Gastrocnemius medialis (tissue), 4 donors: ENCODE results near the gene SP110. TPM values are rescaled to one million over a fixed set of nuclear protein-coding genes. Genes with fewer than 3 reads are reported as not detected.

Experiments used
- ATAC-seq, 2 donors: fragments of 150-250 bp; one replicate each; pipeline ENCODE4 v1.9.1; 2016
- DNase-seq, 2 donors: peaks; one replicate each; pipeline ENCODE4 v3.0.0-alpha.2; 2019
- H3K27ac ChIP-seq, 4 donors: fragments of 200-600 bp; sonication (generic); 1 replicate in 1 of 4; 2 replicates in 3 of 4; pipeline ENCODE4 v1.5.1; 2016 to 2018; ENCODE audit warnings: mild to moderate bottlenecking in 2 of 4, moderate library complexity in 1 of 4
- H3K27me3 ChIP-seq, 3 donors: fragments of 200-600 bp; sonication (generic) in 2 of 3; 1 replicate in 1 of 3; 2 replicates in 2 of 3; pipeline versions ENCODE4 v1.5.1 to v1.6.0; 2016 to 2019; ENCODE audit warnings: mild to moderate bottlenecking in 1 of 3, moderate library complexity in 1 of 3
- H3K36me3 ChIP-seq, 2 donors: fragments of 200-600 bp; sonication (generic) in 1 of 2; one replicate each; pipeline ENCODE4 v1.5.1; 2017 to 2018
- H3K4me1 ChIP-seq, 2 donors: fragments of 200-600 bp; sonication (generic) in 1 of 2; one replicate each; pipeline ENCODE4 v1.5.1; 2016 to 2017; ENCODE audit warnings: mild to moderate bottlenecking in 2 of 2
- H3K4me3 ChIP-seq, 4 donors: fragments of 200-600 bp; sonication (generic) in 3 of 4; 1 replicate in 1 of 4; 2 replicates in 3 of 4; pipeline ENCODE4 v1.5.1; 2016 to 2019; ENCODE audit warnings: mild to moderate bottlenecking in 2 of 4
- H3K9me3 ChIP-seq, 3 donors: fragments of 200-600 bp; sonication (generic) in 2 of 3; 1 replicate in 1 of 3; 2 replicates in 2 of 3; pipeline ENCODE4 v1.5.1; 2016 to 2019
- POLR2A ChIP-seq, 2 donors: fragments of 450-650 bp; IDR thresholded peaks; one replicate each; pipeline ENCODE4 v1.6.1; 2017; ENCODE audit warnings: antibody characterized with exemption in 2 of 2, mild to moderate bottlenecking in 2 of 2, moderate library complexity in 2 of 2
- in situ Hi-C, 4 donors: fragments of 200-750 bp; cut with MboI; loops; one replicate each; pipeline versions ENCODE4 v1.15.0 to v1.8.0; 2017; ENCODE audit warnings: low sequenced_read_pairs in 4 of 4
- intact Hi-C: fragments of 100-400 bp; cut with DNase I; formaldehyde crosslinking; loops from one replicate; pipeline ENCODE4 v1.15.1; 2023; ENCODE audit warnings: low total_unique reads
- total RNA-seq, 4 donors: library from RNA; depleted of rRNA; stranded (reverse); fragments of >200 nt; gene quantifications; one replicate each; pipeline versions ENCODE4 v1.1.0 to v1.2.3, GENCODE V29; 2016
- TF ChIP-seq, protein P1 (sequence below), 5 experiments: fragments of 450-650 bp in 3 of 5; fragments of 200-600 bp in 2 of 5; sonication (generic) in 2 of 5; IDR thresholded peaks in 4 of 5; conservative IDR thresholded peaks in 1 of 5; 1 replicate in 4 of 5; 2 replicates in 1 of 5; pipeline ENCODE4 v1.5.1; 2016 to 2019; ENCODE audit warnings: antibody characterized with exemption in 5 of 5, mild to moderate bottlenecking in 3 of 5, moderate library complexity in 3 of 5

SP110 gene
- total RNA-seq, 4 donors from 2014 or later = 3.0 to 7.0 (median 6.5) TPM

DNA sequence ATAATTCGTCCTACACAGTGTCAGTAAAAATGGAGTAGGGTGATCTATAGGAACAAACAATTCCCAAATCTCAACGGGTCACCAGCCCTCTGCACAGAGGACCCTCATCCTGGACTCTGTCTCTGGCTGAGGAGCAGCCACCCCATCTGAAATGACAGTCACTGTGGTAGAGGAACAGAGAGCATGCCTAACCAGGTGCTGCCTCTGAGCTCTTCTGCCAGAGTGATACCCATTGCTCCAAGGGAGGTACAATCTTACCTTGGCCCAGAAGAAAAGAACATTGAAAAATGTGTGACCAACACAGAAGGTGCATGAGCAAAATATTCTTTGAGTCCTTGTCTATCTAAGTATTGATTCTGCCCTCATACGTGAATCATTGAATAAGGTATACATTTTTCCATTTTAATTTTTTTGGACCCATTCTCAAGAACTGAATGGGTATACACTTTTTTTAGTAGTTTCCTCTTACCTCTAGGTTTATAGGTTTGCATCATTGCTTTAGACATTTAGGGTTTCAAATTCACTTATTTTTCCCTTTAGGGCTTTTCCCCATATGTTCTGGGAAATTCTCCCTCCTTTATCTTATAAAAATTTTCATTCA, 14.4 kb upstream of the SP110 start:
- Histone ChIP-seq H3K4me1 (no peaks in the 10 kb centered on the region), H3K36me3 (no peaks in the 10 kb centered on the region), H3K4me3 (no peak overlapping the region), H3K27ac (no peak overlapping the region), H3K9me3 (no peaks in the 10 kb centered on the region), H3K27me3 (no peaks in the 10 kb centered on the region)
- intact Hi-C loops = no loop called here
- DNase-seq (no peak), ATAC-seq (no peak)
- in situ Hi-C loops = no loop called here
- TF ChIP-seq, protein P1, sequence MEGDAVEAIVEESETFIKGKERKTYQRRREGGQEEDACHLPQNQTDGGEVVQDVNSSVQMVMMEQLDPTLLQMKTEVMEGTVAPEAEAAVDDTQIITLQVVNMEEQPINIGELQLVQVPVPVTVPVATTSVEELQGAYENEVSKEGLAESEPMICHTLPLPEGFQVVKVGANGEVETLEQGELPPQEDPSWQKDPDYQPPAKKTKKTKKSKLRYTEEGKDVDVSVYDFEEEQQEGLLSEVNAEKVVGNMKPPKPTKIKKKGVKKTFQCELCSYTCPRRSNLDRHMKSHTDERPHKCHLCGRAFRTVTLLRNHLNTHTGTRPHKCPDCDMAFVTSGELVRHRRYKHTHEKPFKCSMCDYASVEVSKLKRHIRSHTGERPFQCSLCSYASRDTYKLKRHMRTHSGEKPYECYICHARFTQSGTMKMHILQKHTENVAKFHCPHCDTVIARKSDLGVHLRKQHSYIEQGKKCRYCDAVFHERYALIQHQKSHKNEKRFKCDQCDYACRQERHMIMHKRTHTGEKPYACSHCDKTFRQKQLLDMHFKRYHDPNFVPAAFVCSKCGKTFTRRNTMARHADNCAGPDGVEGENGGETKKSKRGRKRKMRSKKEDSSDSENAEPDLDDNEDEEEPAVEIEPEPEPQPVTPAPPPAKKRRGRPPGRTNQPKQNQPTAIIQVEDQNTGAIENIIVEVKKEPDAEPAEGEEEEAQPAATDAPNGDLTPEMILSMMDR (IDR thresholded peaks at IDR 0.05 in 4 of 5, conservative IDR thresholded peaks at IDR 0.05 in 1 of 5) = no peak
- no peak for TF ChIP-seq POLR2A (IDR thresholded peaks at IDR 0.05)

DNA sequence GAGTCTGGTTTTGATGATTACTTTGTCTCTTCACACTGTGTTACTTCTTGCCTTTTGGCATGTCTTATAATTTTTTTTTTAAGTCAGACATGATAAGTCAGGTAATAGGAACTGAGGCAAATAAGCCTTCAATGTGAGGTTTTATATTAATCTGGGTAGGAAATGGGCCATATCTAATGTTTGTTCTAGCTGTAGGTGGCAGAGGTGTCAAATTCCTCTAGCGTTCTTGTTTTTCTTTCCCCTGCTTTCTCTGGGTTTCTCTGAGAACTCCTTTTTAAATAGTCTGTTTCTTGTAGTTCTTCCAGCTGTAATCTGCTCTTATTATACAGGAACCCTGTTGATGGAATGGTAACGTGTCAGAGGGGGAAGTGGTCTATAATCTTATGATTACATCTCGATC, 11.5 kb upstream of the SP110 start:
- no peaks in the 10 kb centered on the region for H3K4me1 ChIP-seq
- no peak for ATAC-seq
- no peaks in the 10 kb centered on the region for H3K27me3 ChIP-seq
- H3K36me3 ChIP-seq = no peaks in the 10 kb centered on the region
- no peaks in the 10 kb centered on the region for H3K9me3 ChIP-seq
- H3K4me3 ChIP-seq = no peak overlapping the region
- intact Hi-C loops (no loop called here), in situ Hi-C loops (no loop called here)
- TF ChIP-seq POLR2A (IDR thresholded peaks at IDR 0.05) = no peak
- TF ChIP-seq, protein P1 (IDR thresholded peaks at IDR 0.05 in 4 of 5, conservative IDR thresholded peaks at IDR 0.05 in 1 of 5) = no peak
- no peak for DNase-seq
- no peak overlapping the region for H3K27ac ChIP-seq

DNA sequence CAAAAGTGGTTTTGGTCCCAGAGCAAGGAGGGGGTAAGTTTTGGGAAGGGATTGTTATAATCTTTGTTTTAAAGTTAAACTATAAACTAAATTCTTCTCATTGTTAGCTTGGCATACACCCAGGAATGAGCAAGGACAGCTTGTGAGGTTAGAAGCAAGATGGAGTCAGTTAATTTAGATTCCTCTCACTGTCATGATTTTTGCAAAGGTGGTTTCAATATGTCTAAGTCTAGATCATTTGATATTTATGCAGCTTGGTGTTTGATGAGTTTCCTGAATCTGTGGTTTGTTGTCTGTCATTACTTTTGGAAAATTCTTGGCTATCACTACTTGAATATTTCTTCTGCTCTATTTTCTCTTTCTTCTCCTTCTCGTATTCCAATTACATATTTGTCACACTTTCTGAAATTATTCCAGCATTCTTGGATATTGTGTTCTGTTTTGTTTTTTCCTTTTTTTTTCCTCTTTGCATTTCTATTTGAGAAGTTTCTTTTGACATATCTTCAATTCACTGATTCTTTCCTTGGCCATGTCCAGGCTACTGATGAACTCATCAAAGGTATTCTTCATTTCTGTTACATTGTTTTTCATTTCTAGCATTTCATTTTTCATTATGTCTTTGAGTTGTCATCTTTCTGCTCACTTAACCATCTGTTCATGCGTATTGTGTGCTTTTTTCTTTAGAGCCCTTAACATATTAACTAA, 10.9 kb upstream of the SP110 start:
- H3K36me3 ChIP-seq = no peaks in the 10 kb centered on the region
- H3K4me1 ChIP-seq = no peaks in the 10 kb centered on the region
- no peak overlapping the region for H3K4me3 ChIP-seq
- no peak overlapping the region for H3K27ac ChIP-seq
- DNase-seq (no peak), ATAC-seq (no peak)
- no peak for TF ChIP-seq POLR2A (IDR thresholded peaks at IDR 0.05)
- TF ChIP-seq, protein P1 (IDR thresholded peaks at IDR 0.05 in 4 of 5, conservative IDR thresholded peaks at IDR 0.05 in 1 of 5) = no peak
- in situ Hi-C loops = no loop called here
- no peaks in the 10 kb centered on the region for H3K27me3 ChIP-seq
- H3K9me3 ChIP-seq = no peaks in the 10 kb centered on the region
- intact Hi-C loops = no loop called here

DNA sequence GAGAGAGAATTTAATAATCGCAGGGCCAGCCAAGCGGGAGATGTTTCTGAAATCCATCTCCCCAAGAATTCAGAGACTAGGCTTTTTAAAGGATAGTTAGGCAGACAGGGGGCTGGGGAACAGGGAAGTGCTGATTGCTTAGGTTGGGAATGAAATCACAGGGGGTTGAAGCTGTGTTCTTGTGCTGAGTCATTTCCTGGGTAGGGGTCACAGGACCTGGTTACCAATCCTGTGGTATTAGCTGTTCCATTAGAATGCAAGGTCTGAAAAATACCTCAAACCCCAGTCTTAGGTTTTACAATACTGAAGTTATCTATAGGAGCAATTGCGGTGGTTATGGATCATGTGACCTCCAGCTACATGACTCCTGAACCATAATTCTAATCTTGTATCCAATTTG, 10.3 kb upstream of the SP110 start:
- TF ChIP-seq, protein P1 (IDR thresholded peaks at IDR 0.05 in 4 of 5, conservative IDR thresholded peaks at IDR 0.05 in 1 of 5) = no peak
- TF ChIP-seq POLR2A (IDR thresholded peaks at IDR 0.05) = no peak
- no peaks in the 10 kb centered on the region for H3K27me3 ChIP-seq
- no peak for DNase-seq
- H3K27ac ChIP-seq = no peak overlapping the region
- no peak overlapping the region for H3K4me3 ChIP-seq
- H3K36me3 ChIP-seq = no peaks in the 10 kb centered on the region
- ATAC-seq = no peak
- H3K4me1 ChIP-seq = no peaks in the 10 kb centered on the region
- intact Hi-C loops (no loop called here), in situ Hi-C loops (no loop called here)
- no peaks in the 10 kb centered on the region for H3K9me3 ChIP-seq
